Fibroblast of skin of left quadriceps (primary cell): ENCODE measurements around the gene CTDSP1.

Source experiments
- DNase-seq, 2 experiments: peaks; one replicate each; pipeline ENCODE4 v3.0.0-alpha.2; 2013; ENCODE audit warnings: low read depth in 2 of 2

Gene CTDSP1

DNA sequence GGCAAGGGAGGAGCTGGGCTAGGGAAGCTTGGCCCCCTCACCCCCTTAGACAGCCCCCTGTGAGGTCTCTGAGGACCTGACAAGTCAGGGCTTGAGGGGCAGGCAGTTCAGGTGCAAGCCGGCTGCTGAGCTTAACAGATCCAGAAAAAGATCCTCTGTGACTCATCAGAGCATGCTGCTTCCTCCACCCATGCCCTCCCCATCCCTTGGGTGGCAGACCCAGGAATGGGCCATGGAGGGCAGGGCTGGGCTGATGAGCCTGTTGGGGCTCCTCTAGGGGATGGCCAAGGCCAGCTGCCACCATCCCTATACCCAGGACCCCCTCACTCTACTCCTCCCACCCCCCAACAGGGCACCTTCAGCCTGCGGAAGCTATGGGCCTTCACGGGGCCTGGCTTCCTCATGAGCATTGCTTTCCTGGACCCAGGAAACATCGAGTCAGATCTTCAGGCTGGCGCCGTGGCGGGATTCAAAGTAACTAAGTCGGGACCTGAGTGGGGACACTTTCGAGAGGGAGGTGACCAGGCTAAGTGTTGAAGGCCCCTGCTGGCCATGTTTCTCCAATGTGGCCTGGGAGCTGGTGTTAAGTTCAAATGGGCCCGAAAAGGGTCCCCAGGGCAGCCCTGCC, 15.7 kb upstream of the CTDSP1 start:
- DNase-seq = no peak

DNA sequence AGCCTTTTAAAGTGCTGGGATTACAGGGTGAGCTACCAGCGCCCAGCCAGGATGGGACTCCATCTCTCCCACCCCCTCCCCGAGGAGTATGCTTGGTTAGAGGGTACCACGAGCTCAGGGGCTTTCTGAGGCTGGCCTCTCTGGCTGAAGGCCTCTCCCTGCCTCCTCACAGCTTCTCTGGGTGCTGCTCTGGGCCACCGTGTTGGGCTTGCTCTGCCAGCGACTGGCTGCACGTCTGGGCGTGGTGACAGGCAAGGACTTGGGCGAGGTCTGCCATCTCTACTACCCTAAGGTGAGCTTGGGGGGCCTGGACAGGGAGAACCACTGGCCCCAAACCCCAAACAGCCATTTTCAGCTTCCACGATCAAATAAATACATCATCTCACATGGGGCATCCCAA, 14.7 kb upstream of the CTDSP1 start:
- no peak for DNase-seq

DNA sequence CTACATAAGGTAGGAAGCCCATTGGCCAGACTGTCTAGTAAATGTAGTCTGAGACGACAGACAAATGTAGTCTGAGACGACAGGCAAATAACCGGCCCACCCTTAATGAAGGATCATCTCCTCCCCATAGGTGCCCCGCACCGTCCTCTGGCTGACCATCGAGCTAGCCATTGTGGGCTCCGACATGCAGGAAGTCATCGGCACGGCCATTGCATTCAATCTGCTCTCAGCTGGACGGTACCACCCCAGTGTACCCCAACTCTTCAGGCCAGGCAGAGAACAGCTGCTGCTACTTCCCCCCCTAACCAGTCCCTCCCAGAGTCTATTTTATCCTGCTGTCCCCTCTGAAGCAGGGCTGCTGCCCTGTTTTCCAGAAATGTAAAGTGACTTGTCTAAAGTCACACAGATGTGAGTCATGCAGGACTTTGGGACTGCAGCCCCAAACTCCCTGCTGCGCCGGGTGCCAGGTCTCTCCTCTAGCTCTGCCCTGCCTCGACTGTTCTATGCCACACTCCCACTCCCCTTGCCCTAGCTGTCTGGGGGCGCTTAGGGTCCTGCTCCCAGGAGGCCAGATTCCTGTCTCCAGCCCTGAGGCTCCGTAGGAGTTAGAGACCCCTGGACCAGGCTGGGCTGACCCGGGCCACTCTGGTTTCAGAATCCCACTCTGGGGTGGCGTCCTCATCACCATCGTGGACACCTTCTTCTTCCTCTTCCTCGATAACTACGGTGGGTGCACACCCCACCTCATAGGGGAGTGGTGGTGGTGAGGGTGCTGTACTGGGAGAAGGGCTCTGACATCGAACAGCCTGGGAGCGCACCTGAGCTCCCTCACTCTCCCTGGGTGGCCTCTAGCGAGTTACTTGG, 12.9 kb upstream of the CTDSP1 start:
- DNase-seq = no peak

DNA sequence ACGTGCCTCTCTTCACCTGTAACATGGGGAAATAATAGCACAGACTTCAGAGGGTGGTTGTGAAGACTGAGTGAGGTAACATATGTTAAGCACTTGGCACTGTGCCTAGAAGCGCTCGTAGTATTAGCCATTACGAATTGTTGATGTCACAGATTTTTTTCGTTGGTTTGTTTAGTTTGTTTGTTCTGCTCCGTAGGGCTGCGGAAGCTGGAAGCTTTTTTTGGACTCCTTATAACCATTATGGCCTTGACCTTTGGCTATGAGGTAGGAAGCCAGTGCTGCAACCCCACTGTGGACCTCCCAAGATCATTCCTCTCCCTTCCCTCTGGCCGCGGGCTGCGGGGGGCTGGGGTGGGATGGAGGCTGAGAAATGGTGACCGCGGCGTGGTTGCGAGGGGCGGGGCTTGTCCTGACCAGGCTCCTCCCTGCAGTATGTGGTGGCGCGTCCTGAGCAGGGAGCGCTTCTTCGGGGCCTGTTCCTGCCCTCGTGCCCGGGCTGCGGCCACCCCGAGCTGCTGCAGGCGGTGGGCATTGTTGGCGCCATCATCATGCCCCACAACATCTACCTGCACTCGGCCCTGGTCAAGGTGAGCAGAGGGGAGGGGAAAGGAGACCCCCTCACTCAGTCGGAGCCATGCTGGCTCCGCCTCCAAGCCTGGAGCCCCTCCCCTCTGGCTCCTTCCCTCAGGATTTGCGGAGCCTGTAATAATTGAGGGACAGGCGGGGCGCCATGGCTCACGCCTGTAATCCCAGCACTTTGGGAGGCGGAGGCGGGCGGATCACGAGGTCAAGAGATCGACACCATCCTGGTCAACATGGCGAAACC, 12.1 kb upstream of the CTDSP1 start:
- DNase-seq = peak in 1 of 2 experiments; percentile 26

DNA sequence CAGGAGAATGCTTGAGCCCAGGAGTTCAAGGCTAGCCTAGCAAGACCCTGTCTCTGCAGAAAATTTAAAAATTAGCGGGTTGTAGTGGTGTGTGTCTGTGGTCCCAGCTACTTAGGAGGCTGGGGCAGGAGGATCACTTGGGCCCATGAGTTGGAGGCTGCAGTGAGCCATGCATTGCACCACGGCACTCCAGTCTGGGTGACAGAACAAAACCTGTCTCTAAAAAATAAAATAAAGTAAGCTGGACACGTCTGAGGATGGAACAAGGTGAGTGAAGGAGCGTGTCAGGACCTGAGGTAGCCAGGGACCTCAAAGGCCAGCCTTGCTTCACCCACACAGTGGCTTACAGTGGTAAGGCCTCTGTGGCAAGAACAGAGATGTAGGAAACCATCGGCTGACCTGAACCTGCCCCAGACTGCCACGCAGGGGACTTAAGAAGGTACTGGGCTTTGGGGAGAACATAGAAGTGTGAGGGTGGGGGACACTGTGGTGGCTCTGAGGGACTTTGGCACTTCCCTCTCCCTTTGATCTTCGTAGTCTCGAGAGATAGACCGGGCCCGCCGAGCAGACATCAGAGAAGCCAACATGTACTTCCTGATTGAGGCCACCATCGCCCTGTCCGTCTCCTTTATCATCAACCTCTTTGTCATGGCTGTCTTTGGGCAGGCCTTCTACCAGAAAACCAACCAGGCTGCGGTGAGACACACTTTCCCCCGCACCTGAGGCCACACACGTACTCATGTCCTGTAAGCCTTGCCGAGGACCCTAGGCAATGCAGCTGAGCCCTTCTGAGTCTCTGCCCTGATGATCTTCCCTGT, 10.1 kb upstream of the CTDSP1 start:
- no peak for DNase-seq

DNA sequence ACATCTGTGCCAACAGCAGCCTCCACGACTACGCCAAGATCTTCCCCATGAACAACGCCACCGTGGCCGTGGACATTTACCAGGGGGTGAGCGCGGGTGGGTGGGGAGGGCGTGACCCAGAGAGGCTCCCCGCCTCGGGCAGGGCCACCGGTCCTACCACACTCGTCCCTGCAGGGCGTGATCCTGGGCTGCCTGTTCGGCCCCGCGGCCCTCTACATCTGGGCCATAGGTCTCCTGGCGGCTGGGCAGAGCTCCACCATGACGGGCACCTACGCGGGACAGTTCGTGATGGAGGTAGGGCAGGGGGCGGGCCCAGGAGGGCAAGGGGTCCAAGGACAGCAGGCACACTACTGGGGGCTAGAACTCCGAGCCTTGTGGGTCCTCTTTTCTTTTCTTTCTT, 8.5 kb upstream of the CTDSP1 start:
- no peak for DNase-seq

DNA sequence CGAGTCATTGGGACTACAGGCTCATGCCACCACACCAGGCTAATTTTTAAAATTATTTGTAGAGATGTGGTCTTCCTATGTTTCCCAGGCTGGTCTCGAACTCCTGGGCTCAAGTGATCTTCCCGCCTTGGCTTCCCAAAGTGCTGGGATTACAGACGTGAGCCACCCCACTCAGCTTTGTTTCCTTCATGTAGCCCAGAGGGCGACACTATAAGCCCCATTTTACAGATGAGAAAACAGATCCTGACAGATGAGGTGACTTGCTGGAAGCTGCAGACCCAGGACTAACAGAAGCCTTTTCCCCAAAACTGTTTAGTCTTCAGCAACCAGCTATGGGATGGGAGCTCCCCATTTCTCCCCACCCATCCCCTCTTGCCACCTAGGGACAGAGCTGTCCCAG, 7.2 kb upstream of the CTDSP1 start:
- no peak for DNase-seq

DNA sequence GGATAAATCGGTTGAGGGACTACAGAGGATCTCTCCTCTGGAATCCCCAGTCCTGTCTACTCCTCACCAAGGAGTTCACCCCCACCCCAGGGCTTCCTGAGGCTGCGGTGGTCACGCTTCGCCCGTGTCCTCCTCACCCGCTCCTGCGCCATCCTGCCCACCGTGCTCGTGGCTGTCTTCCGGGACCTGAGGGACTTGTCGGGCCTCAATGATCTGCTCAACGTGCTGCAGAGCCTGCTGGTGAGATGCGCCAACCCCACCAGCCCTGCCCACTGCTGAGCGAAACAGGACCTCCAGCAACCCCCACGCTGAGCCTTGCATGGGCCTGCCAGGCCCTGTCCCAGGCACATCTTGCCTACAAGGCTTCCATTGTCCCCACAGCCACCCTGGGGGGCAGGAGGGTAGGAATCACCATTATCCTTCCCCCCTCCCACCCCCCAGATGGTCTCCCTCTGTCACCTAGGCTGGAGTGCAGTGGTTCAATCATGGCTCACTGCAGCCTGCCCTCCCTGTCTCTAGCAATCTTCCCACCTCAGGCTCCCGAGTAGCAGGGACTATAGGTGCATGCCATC, 6.7 kb upstream of the CTDSP1 start:
- no peak for DNase-seq

DNA sequence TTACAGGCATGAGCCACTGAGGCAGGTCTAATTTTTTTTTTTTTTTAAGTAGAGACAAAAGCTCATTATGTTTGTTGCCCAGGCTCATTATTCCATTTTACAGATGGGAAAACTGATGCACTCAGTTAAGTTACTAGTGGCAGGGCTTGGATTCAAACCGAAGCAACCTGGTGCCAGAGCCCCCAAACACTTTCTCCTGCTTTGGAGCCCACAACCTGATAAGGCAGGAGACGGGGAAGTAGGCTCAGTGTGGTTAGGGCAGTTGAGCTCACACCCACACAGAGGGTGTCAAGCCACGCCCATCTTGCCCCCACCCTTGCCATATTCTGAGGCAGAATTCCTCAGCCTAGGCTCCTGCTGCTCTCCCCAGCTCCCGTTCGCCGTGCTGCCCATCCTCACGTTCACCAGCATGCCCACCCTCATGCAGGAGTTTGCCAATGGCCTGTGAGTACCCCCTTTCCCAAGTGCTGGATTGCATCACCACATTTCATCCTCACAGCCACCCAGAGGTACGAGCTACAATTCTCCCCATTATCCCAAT, 5.8 kb upstream of the CTDSP1 start:
- no peak for DNase-seq

DNA sequence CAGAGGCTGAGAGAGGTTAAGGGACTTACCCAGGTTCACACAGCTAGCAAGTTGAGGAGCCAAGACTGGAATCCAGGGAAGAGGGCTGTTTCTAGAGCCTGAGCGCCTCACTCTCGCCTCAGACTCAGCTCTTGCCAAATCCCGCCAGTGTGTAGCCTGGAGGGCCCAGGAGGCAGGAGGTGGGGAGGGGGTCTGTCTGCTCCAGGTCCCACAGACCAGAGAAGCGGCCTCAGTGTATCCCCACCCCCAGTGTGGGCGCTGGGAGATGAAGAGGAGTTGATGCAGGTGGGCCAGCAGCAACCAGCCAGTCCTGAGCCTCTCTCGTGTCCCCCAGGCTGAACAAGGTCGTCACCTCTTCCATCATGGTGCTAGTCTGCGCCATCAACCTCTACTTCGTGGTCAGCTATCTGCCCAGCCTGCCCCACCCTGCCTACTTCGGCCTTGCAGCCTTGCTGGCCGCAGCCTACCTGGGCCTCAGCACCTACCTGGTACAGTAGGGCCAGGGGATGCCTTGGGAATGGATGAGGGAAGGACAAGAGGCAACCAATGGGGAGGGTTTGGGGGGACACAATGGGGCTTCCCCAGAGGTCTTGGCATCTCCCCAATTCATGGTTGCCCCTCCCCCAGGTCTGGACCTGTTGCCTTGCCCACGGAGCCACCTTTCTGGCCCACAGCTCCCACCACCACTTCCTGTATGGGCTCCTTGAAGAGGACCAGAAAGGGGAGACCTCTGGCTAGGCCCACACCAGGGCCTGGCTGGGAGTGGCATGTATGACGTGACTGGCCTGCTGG, 5.2 kb upstream of the CTDSP1 start:
- no peak for DNase-seq

DNA sequence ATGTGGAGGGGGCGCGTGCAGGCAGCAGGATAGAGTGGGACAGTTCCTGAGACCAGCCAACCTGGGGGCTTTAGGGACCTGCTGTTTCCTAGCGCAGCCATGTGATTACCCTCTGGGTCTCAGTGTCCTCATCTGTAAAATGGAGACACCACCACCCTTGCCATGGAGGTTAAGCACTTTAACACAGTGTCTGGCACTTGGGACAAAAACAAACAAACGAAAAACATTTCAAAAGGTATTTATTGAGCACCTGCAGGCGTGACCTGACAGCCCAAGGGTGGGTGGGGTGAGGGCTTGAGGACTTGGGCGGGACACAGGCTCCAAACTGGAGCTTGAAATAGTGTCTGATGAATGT, 4.6 kb upstream of the CTDSP1 start:
- no peak for DNase-seq

DNA sequence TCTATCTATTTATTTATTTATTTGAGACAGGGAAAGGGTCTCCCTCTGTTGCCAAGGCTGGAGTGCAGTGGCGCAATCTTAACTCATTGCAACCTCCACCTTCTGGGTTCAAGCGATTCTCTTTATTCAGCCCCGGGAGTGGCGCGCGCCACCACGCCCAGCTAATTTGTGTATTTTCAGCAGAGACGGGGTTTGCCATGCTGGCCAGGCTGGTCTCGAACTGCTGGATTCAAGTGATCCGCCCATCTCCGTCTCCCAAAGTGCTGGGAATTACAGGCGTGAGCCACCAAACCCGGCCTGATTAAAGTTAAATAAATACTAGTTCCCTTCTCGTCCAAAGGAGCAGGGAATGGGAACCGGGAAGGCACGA, 4.2 kb upstream of the CTDSP1 start:
- DNase-seq = no peak

DNA sequence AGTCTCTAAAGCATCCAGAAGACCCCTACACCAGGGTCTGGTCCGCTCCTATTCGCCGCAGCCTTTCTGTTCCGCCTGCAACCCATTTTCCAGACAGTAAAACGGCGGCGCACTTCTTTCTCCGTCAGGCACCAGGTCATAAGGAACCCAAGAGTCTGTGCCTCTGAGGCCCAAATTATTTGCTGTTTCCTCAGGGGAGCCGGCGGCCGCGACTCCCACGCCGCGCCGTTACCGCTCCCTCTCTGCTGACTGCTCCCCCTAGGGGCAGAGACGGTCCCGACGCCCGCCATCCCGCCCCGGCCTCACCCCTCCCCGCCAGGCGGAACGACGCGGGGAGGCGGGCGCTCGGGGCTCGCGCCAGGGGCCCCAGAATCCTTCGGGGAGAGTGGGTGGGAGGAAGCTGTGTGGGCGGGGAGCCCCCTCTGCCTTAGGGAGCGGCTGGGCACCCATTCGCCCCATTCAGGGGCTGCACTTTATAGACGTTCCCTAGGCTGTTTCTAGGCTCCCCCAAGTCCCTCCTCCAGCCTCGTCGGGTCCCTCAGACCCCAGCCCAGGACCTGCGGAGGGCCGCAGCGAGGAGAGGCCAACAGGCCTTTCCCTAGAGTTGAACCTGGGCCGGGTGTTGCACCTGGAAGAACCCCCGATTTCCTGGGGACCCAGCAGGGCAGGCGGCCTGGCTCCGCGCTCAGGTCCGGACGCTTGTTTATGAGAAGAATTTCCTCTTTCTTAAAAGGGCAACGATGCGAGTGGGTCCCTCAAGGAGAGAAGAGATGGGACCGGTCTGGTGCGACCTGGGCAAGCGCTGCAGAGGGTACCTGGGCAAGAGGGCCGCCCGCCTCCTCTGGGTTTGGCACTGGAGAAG, 3.6 kb upstream of the CTDSP1 start:
- DNase-seq = peak; percentile 96

DNA sequence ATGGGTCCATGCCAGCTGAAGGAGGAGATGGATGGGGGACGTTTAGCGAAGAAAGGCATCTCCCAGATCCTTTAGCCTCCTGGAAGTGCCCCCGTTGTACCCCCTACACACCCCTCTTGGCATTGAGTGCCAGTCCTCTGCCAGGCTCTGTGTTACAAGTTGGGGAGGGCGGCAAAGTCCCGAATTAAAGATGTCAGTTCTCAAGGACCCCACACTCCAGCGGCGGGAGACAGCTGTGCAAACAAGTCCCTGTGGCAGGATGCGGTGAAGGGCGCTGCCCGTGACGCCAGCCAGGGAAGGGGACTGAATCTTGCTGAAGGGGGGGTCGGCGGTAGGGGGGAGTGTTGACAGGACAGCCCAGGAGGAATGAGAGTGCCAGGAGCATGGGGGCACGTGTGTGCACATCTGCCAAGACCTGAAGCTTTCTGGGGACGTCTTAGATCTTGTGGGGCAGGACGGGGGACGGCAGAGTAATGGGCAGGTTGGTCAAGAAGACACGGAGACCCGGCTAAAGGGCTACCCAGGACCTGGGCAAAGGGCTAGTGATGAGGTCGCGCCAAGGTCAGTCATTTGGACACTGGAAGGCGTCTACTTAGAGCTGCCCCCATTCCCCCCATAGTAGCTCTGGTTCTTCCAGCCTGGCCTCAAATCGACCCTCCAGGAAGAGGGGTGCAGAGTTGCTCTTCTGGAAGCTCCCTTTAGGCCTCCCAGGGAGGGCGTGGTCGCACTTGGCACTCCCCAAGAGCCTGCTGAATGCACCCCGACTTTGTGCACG, 2.8 kb upstream of the CTDSP1 start:
- peak in 1 of 2 experiments; percentile 20 for DNase-seq

DNA sequence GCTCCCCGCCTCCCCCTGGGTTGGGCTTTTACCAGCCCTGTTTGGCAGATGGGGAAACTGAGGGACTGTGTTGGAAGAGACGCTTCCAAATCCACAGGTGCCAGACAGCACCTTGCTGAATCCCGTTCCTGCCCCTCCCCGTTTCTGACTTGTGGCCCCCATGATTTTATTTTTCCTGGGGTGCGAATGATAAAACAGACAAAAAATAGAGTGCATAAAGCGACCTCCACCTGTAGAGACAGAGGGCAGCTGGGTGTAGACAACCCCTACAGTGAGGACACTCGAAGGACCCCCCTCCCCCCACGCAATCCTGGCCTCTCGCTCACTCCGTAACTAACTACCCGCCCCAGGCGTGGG, 2.2 kb upstream of the CTDSP1 start:
- DNase-seq = no peak

DNA sequence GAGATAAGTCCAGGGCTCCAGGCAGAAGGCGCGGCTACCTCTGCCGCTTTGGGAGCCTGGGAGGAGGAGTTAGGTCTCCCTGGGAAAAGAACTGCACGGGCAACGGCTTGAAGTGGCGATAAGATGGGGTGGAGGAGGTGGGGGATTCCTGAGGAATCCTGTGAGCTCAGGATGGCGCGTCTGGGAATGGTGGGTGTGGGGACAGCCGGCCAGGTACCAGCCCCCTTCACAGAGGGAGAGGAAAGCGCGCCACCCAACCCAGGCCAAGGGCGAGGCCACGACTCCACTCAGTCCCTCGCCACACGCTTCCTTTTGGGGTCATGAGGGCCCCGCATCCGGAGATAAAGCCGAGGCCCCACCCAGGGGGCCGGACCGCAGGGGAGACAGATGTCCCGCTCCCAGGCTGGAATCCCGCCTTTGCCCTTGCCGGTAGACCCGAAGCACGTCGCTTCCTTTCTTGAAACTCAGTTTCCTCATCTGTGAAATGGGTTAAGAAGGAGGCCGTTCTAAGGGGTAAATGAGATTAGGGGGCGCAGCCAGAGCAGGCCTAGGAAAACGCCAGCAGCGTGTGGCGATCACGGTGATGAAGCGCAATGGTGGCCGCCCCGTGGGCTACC, 1.7 kb upstream of the CTDSP1 start:
- peak; percentile 52 to 56 for DNase-seq

DNA sequence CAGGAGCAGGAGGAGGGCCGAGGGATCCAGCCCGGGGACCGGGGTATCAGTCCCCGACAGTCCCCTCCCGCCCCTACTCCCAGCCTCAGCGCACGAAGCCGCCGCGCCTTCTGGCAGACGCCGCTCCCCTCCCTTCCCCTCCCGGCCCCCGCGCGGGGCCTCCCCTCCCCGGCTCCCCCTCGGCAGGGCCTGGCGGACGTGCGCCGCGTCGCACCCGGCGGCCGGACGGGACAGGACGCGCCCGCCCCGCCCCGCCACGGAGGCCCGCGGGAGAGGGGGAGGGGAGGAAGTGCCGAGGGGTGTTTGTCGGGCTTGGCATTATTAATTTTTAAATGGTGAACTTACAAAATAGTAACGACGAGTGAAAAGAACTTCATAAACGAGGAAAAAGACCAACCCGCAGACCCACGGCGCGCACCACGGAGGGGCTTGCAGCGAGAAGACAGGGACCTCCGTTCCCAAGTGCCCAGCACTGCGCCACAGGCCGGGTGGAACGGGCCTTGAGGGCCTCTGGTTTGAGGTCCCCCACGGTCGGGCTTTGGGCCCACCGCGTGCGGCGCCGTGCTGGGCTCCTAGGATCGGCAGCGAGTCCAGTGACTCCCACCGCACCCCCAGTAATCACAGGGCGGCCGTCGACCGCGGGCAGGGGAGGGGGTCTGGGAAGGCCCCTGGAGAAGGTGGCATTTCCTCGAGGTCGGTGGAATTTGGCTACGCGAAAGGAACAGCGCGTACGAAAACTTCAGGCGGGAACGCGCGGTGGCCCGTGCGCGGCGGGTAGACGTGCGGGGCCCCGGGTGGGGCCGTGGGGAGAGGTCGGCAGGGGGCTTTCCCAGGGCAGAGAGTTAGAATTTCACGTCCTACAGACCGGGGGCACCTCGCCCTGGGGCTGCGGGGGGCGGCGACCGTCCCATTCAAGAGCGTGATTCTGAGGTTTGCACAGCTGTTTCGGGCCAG, 954 bp upstream of the CTDSP1 start:
- peak; percentile 59 for DNase-seq
